Erythroblast (primary cell): Measurements from ENCODE around the gene DYNLT1.

ENCODE experiments used
- GATA1 ChIP-seq: IDR thresholded peaks from 2 replicates; pipeline ENCODE4 v1.6.1; 2011; ENCODE audit warnings: low read depth, mild to moderate bottlenecking, control low read depth, low read length, moderate library complexity
- POLR2A ChIP-seq: IDR thresholded peaks from 2 replicates; pipeline ENCODE4 v1.6.1; 2011; ENCODE audit warnings: mild to moderate bottlenecking, low read length

DNA sequence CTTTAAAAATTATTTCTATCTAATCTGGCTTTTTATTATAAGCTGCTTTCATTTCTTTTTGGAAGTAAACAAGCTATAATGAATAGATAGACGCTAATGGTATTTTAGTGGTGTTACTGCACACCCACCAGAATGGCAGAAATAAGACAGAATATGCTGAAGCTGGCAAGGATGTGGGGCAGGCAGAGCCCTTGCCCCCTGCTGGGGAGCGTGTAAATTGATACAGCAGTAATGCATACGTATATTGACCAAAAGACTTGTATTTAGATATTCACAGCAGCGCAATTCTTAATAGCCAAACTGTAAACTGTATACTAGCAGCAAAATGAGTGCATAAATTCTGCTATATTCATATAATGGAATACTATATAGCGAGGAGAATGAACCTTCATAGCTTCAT lies 49.3 kb downstream of the DYNLT1 start:
- no peak for TF ChIP-seq POLR2A
- TF ChIP-seq GATA1: no peak
